ENCODE results near the gene PPM1B. TPM values are rescaled to one million over a fixed set of nuclear protein-coding genes. Genes with fewer than 3 reads are reported as not detected.

Gene PPM1B
- total RNA-seq, 1 donor from 2014 or later: 54.8 TPM

DNA sequence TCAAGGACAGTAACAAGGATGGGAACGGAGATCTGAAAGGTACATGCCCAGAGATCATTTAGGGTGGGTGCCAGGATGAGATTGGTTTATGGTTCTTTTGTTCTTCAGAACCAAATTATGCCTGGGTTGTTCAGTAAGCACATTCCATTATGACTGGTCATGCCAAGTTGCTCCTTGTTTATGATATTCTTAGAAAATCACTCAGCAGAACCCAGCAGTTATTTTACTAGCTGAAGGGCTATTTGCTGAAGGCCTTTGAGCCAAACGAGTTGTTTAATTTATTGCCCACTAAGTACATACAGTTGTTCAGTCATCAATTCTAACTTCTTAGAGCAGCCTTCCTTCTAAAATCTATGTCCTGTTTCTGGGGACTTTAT is 107.2 kb downstream of the PPM1B start:
- intact Hi-C loops (cut with DNase I): no loop called here
- ATAC-seq (ENCODE audit: poor library complexity) (no peak), DNase-seq (no peak)

DNA sequence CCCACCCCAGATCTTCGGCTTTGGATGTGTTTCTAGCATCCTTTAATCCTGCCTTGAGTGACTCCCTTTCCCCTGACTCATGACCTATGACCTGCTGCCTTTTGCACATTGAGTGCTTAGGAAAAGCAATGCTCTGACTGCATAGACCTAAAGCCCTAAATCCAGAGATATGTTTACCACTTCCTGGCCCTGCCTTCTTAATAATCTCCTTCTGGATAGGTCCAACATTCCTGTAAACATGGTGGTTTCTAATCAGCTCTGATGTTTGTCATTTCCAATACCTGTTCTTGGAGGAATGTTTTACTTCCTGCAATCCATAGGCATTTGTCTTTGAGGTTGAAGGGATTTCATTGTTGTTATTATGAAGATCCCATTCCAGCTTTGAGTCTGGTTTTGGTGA is 108.9 kb downstream of the PPM1B start:
- ATAC-seq (ENCODE audit: poor library complexity) (no peak), DNase-seq (no peak)
- intact Hi-C loops (cut with DNase I): no loop called here

- no peak for DNase-seq
- no peak for ATAC-seq (ENCODE audit: poor library complexity)
- intact Hi-C loops (cut with DNase I): no loop called here
Observed at GRCh38 chr2:44280869-44281268, 112.2 kb downstream of the PPM1B start.

Other genes starting within 250 kb of the PPM1B start
- gene LRPPRC, start 172.9 kb upstream of the PPM1B start, total RNA-seq: 90.3 TPM
- not detected for gene SLC3A1, start 106.6 kb downstream of the PPM1B start, total RNA-seq
- gene PREPL, start 192.6 kb downstream of the PPM1B start, total RNA-seq: 72.0 TPM
- 5.1 TPM for gene CAMKMT, start 193.1 kb downstream of the PPM1B start, total RNA-seq

Data from Right ventricle myocardium superior (tissue), 1 donor.